HG03097 (cell line): ENCODE data around the gene SDK1.

ENCODE experiments used
- ATAC-seq: cut with Tn5 transposase; IDR thresholded peaks from one replicate; pipeline ENCODE4 v1.9.1; 2021; ENCODE audit not compliant: unreplicated experiment, low FRiP score

Gene SDK1

DNA sequence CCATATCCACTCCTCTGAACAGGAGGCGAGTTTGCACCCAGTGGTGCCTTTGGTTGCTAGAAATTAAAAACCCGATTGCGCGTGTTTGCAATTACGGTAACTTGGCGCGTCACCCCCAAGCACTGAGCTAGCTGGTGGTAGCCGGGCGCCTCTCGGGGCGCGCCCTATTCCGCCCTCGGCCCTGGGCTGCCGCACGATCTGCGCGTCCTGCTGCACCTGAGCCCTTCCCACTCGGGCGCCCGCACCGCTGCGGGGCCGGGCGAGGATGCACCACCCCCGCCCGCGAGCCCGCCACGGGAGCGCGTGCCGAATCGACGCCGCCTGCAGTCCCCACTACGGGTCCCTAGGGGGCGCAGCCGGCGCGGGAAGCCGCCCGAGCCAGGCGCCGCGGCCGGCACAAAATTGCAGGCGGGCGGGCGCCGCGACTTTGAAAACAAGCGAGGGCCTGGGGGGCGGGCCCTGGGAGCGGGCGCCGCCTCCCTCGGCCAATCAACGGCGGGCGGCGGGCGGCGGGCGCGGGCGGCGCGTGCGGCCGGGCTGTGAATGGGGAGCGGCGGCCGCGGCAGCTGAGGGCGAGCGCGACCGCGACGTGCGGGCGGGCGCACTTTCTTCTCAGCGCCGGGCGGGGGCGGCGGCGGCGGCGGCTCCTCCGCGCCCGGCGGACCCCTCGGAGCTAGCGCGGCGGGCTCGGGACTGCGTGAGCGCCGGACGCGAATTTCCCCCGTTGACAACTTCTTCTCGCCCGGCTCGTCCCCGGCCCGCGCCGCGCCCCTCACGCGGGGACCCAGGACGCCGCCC is at the start of gene SDK1:
SDK1 (plus strand) TSS at position 602 of the 798 bp plus-strand sequence. CDS start 335 bp downstream, outside the sequence.
- peak; percentile 95 for ATAC-seq

DNA sequence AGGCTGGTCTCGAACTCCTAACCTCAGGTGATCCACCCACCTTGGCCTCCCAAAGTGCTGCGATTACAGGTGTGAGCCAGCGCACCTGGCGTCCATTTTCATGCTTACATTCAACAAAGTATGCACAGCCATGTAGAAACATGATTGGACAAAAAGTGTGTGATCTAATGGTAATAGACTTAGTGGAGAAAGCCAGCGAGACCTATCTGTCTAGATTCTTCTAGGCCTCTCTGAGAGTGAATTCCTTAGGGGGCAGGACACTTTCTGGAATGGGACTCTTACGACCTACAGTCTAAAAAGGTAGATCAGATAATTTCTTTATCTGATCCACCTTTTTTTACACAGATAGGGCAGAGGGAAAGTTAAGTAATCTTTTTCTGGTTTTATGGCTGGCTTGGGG is 46.3 kb upstream of the SDK1 start:
- ATAC-seq = no peak

DNA sequence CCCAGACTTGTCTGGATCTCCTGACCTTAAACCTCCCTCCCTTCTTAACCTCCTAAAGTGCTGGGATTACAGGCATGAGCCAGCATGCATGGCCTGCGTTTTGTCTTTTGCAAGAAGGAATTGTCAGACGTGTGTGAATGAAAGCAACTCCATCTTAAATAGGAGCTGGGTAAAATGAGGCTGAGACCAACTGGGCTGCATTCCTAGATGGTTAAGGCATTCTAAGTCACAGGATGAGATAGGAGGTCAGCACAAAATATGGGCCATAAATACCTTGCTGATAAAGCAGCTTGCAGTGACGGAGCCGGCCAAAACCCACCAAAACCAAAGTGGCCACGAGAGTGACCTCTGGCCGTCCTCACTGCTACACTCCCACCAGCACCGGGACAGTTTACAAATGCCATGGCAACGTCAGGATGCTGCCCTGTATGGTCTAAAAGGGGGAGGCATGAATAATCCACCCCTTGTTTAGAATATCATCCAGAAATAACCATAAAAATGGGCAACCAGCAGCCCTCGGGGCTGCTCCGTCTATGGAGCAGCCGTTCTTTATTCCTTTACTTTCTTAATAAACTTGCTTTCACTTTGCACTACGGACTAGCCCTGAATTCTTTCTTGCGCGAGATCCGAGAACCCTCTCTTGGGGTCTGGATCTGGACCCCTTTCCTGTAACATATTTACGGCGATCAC is 41.2 kb upstream of the SDK1 start:
- ATAC-seq = no peak

GRCh38 chr7:3260401-3260715 is 40.7 kb upstream of the SDK1 start:
- no peak for ATAC-seq

- ATAC-seq = no peak
These were observed 36.2 kb upstream of the SDK1 start for GRCh38 chr7:3264693-3265339.

GRCh38 chr7:3265388-3265787 is 35.7 kb upstream of the SDK1 start:
- no peak for ATAC-seq

DNA sequence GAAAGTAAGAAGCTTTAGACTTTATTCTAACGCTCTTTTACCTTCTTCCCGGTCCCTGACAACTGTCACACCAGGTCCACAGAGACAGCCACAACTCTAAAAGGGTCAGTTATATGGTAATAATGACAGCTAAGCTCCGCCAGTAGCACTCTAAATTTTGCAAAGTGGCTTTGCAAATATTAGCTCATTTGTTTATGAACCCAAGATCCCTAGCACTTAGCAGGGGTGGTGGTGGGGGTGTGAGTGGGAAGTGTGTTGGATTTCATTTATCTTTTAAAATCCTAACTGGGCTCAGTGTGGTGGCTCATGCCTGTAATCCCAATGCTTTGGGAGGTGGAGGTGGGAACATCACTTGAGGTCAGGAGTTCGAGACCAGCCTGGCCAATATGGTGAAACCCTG is 34.8 kb upstream of the SDK1 start:
- no peak for ATAC-seq

DNA sequence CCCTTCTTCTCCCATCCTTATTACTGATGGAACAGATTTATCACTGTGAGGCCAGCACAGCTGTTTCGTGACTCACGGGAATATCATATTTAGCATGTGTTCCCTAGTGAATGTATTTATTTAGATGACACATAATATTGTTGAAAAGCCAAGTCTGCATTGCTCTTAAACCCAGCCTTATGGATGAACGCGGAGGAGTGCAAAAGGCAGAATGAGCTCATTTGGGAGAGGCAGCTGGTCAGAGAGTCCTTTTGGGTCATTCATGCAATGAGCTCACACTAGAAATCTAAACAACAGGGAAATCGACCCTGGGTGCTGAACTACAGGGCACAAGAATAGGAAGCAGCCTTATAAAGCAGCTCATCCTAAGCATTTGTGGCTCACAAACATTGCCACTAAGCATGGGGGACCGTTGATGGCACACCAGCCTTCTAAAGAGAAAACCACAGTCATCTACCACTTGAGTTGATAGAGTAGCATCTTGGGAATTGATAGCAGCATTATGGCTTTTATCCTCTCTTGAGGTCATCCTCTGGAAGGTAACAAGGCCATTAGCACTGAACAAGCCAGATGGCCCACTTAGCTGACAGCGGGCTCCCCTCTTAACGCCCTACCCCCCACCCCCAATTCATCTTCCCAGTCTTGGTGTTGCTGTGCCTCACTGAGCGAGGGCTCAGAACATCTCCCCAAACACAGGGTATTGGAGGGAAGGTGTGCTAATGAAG is 32.9 kb upstream of the SDK1 start:
- no peak for ATAC-seq

DNA sequence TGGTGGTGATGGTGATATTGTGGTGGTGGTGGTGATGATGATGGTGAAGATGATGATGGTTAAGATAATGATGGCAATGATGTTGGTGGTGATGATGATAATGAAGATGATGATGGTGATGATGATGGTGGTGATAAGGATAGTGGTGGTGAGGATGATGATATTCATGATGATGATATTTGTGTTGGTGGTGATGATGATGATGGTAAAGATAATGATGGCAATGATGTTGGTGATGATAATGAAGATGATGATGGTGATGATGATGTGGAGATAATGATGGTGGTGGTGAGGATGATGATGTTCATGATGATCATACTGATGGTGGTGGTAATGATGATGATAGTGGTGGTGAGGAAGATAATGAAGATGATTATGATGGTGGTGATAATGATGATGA is 30.7 kb upstream of the SDK1 start:
- ATAC-seq = no peak

DNA sequence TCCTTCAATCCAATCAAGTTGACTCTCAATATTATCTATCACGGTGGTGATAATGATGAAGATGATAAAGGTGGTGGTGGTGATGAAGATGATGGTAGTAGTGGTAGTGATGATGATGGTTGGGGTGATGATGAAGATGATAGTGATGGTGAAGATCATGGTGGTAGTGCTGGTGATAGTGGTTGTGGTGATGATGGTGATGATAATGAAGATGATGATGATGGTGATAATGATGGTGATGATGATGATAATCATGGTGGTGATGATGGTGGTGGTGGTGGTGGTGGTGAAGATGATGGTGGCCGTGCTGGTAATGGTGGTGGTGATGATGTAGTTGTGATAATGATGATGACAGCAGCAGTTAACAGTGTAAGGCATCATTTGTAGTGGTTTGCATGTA is 29.8 kb upstream of the SDK1 start:
- ATAC-seq = no peak

DNA sequence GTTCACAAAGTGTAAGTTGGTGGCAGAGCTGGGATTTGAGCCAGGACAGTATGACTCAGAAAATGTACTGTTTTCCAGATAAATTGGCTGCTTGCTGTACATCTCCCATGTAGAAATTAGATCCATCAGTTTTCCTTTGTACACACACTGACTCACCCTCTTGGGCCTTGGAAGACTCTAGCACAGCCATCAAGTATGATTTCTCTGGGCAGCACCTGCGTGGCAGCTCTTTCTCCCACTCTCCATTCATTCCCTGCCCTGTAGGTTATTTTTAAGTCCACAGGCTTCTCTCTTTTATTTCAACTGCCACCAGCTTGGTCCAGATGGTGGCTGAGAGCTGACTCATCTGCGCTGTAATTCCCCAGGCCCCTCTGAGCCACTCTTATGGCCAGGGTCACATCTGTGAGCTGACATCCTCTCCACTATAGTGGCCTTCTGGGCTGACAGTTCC is 28.3 kb upstream of the SDK1 start:
- no peak for ATAC-seq

DNA sequence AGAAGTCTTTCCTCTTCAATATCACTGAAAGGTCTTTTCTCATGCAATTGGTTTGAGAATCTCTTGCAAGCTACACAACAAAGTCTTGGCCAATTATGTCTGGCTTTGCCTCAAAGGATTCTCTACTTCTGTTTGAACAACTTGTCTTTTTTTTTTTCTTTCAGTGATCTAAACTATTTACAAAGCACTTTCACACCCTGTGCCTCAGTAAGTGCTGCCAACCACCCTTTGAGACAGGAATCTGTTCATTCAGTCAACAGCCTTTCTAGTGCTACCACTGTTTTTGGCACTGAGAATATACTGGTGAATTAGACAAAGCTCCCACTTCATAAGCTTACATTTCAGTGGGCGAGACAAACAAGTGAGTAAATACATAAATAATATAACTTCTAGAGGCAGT is 26.9 kb upstream of the SDK1 start:
- ATAC-seq = no peak

- no peak for ATAC-seq
These were observed 23.2 kb upstream of the SDK1 start for GRCh38 chr7:3277604-3278572.

GRCh38 chr7:3279147-3279818 is 21.8 kb upstream of the SDK1 start:
- no peak for ATAC-seq

DNA sequence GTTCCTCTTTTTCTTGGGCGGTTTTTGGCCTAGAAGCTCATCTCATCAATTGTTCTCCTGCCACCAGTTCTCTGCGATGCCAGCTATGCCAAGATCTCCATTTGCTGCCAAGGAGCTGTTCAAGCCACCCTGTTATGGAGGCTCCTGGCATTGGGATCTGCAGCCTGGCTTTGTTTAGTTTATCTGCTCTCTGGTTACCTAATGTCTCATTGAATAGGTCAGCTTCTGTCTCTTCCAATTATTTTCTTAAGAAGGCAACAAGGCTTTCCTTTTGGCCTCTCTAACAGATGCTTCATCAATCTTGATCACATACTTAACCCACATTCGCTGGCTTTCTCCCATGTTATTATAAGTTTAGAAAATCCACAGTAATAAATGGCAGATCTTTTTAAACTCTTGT is 20.6 kb upstream of the SDK1 start:
- ATAC-seq = no peak

GRCh38 chr7:3280946-3281656 is 20.0 kb upstream of the SDK1 start:
- ATAC-seq = no peak

DNA sequence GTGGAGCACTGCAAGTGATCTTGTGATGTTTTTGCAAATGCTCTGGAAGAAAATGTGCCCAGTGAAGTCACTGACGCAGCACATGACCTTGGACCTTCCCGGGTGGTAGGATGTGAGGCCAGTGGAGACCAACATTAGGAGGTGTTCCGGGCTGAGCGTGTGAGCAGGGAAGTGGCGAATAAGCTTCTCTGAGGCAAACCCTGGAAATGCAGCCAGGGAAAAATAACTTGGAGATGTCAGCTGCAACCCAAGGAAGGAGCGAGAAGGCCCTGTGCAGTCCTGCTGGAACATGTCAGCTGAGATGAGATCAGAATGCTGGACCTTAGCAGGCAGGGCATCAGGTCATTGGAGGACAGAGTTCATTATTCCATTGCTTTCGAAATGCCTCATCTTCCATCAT is 18.6 kb upstream of the SDK1 start:
- ATAC-seq = no peak

GRCh38 chr7:3283130-3283704 is 17.8 kb upstream of the SDK1 start:
- no peak for ATAC-seq
